HepG2 (cell line): Measurements from ENCODE around the gene RFC2. TPM values are rescaled to one million over a fixed set of nuclear protein-coding genes. Genes with fewer than 3 reads are reported as not detected.

Experiments
- HBP1 ChIP-seq: IDR thresholded peaks from 2 replicates; pipeline ENCODE4 v1.6.1; 2016; ENCODE audit warnings: low read depth, control low read depth
- KLF12 ChIP-seq: sonication (generic); formaldehyde crosslinking; IDR thresholded peaks from 2 replicates; pipeline ENCODE4 v1.4.0; 2020; ENCODE audit warnings: missing genetic modification reagents, borderline replicate concordance
- KMT2A ChIP-seq: sonication (generic); formaldehyde crosslinking; IDR thresholded peaks from 2 replicates; pipeline ENCODE4 v1.4.0; 2020; ENCODE audit warnings: missing genetic modification reagents
- RBFOX2 ChIP-seq: fragments of 200-400 bp; formaldehyde crosslinking; IDR thresholded peaks from 2 replicates; pipeline ENCODE4 v1.6.1; 2017; ENCODE audit warnings: low read depth, mild to moderate bottlenecking, low read length
- RNF2 ChIP-seq: fragments of 450-650 bp; conservative IDR thresholded peaks from 2 replicates; pipeline ENCODE4 v1.6.1; 2016; ENCODE audit warnings: low read depth
- SRY ChIP-seq: sonication (generic); formaldehyde crosslinking; IDR thresholded peaks from 2 replicates; pipeline ENCODE4 v1.8.0; 2022; ENCODE audit warnings: mild to moderate bottlenecking, missing genetic modification reagents
- ZBTB25 ChIP-seq: IDR thresholded peaks from 2 replicates; pipeline ENCODE4 v1.6.1; 2018; ENCODE audit warnings: missing genetic modification reagents
- ZFP37 ChIP-seq: sonication (generic); formaldehyde crosslinking; IDR thresholded peaks from 2 replicates; pipeline ENCODE4 v1.4.0; 2020; ENCODE audit warnings: missing genetic modification reagents, borderline replicate concordance
- ZFP90 ChIP-seq: sonication (generic); formaldehyde crosslinking; IDR thresholded peaks from 2 replicates; pipeline ENCODE4 v1.8.0; 2022; ENCODE audit warnings: missing genetic modification reagents, mild to moderate bottlenecking, inconsistent platforms, borderline replicate concordance
- ZNF142 ChIP-seq: sonication (generic); formaldehyde crosslinking; IDR thresholded peaks from 2 replicates; pipeline ENCODE4 v1.4.0; 2020; ENCODE audit warnings: missing genetic modification reagents
- ZNF343 ChIP-seq: sonication (generic); formaldehyde crosslinking; IDR thresholded peaks from 2 replicates; pipeline ENCODE4 v1.4.0; 2020; ENCODE audit warnings: mild to moderate bottlenecking, missing genetic modification reagents
- ZNF549 ChIP-seq: sonication (generic); formaldehyde crosslinking; IDR thresholded peaks from 2 replicates; pipeline ENCODE4 v1.5.0; 2020; ENCODE audit warnings: missing genetic modification reagents
- ZNF772 ChIP-seq: sonication (generic); formaldehyde crosslinking; IDR thresholded peaks from 2 replicates; pipeline ENCODE4 v1.5.0; 2020; ENCODE audit warnings: mild to moderate bottlenecking, missing genetic modification reagents
- polyA plus RNA-seq, 8 experiments: library from polyadenylated mRNA; depleted of rRNA in 3 of 8; stranded (reverse) in 7 of 8; unstranded in 1 of 8; fragments of >200 nt; fragmentation: Illumina TruSeq in 4 of 8; extraction: Trizol in 4 of 8; gene quantifications; 2 replicates each; pipeline versions ENCODE4 v1.2.1 to v1.2.3, GENCODE V29; 2011 to 2016; ENCODE audit warnings: low read depth in 4 of 8, missing spikeins in 1 of 8, mixed read lengths in 1 of 8; ENCODE audit not compliant: insufficient read depth in 1 of 8
- total RNA-seq, 5 experiments: library from RNA; depleted of rRNA; stranded (reverse); fragments of >200 nt; fragmentation: Illumina TruSeq; extraction: Trizol; gene quantifications; 2 replicates each; pipeline ENCODE4 v1.2.3, GENCODE V29; 2016; ENCODE audit warnings: low read depth in 1 of 5

Gene RFC2
- total and polyA plus RNA-seq, 2 of the 13 experiments (the other 11 are each of a cell fraction or from before 2014, with no cell fraction given): 14.6 to 43.5 TPM

- 0 out of 2 replicates have a peak, but pooled peaks have one; percentile 25 for TF ChIP-seq HBP1
- peak; percentile 54; the same call in 1 of the 2 replicates for TF ChIP-seq RBFOX2
- TF ChIP-seq RNF2: peak; percentile 70; the same call in 1 of the 2 replicates
- no peak for TF ChIP-seq ZNF343 (CRISPR knock-in tag)
- peak; percentile 100 for TF ChIP-seq ZNF142
- TF ChIP-seq ZBTB25 (CRISPR knock-in tag): no peak
- TF ChIP-seq SRY: no peak; the same call in 1 of the 2 replicates
- no peak for TF ChIP-seq ZNF549 (CRISPR knock-in tag)
- 0 out of 2 replicates have a peak, but pooled peaks have one; percentile 29 for TF ChIP-seq KLF12
- no peak for TF ChIP-seq ZNF772 (CRISPR knock-in tag)
- TF ChIP-seq ZFP90 (CRISPR knock-in tag): no peak
- TF ChIP-seq ZFP37 (CRISPR knock-in tag): no peak
- TF ChIP-seq KMT2A (CRISPR knock-in tag): no peak
Measured at GRCh38 chr7:74289018-74289658, 34.9 kb upstream of the RFC2 start, which contains the start of gene CLIP2 (continued).
